Fibroblast of lung (primary cell): Measurements from ENCODE around the gene TGM2. TPM values are rescaled to one million over a fixed set of nuclear protein-coding genes. Genes with fewer than 3 reads are reported as not detected.

Source experiments
- DNase-seq, 2 donors: peaks; one replicate each; pipeline versions ENCODE4 v3.0.0 to v3.0.0-alpha.2; 2010; ENCODE audit warnings: low read depth in 2 of 2
- H2AFZ ChIP-seq: 2 replicates; pipeline ENCODE4 v1.5.1; 2012; ENCODE audit warnings: low read length, control low read depth, inconsistent platforms
- H3K27ac ChIP-seq: 2 replicates; pipeline ENCODE4 v1.5.1; 2011; ENCODE audit warnings: low read length, control low read depth; ENCODE audit not compliant: insufficient read depth
- H3K27me3 ChIP-seq: 2 replicates; pipeline ENCODE4 v1.5.1; 2011; ENCODE audit warnings: mild to moderate bottlenecking, low read length; ENCODE audit not compliant: control insufficient read depth, insufficient read depth
- H3K36me3 ChIP-seq: 2 replicates; pipeline ENCODE4 v1.5.1; 2011; ENCODE audit warnings: low read length; ENCODE audit not compliant: control insufficient read depth, insufficient read depth
- H3K4me1 ChIP-seq: 2 replicates; pipeline ENCODE4 v1.5.1; 2011; ENCODE audit warnings: low read length; ENCODE audit not compliant: control insufficient read depth, insufficient read depth; ENCODE audit errors: extremely low read depth
- H3K4me2 ChIP-seq: 2 replicates; pipeline ENCODE4 v1.5.1; 2011; ENCODE audit warnings: low read length, control low read depth; ENCODE audit not compliant: insufficient read depth; ENCODE audit errors: extremely low read depth
- H3K4me3 ChIP-seq, 4 experiments: fragments of 200-600 bp in 1 of 4; sonication (generic) in 1 of 4; replicated peaks in 1 of 4; 2 replicates each; pipeline ENCODE4 v1.5.1; 2011 to 2016; ENCODE audit warnings: low read length in 4 of 4, low read depth in 3 of 4, mild to moderate bottlenecking in 3 of 4, control low read depth in 2 of 4, inconsistent platforms in 1 of 4, mixed read lengths in 1 of 4; ENCODE audit not compliant: insufficient read depth in 1 of 4; ENCODE audit errors: control extremely low read depth in 1 of 4
- H3K79me2 ChIP-seq: 2 replicates; pipeline ENCODE4 v1.5.1; 2012; ENCODE audit warnings: mild to moderate bottlenecking, low read length, inconsistent platforms; ENCODE audit not compliant: control insufficient read depth, insufficient read depth
- H3K9ac ChIP-seq: 2 replicates; pipeline ENCODE4 v1.5.1; 2011; ENCODE audit warnings: mild to moderate bottlenecking, low read length, control low read depth; ENCODE audit not compliant: insufficient read depth
- H3K9me3 ChIP-seq: 2 replicates; pipeline ENCODE4 v1.5.1; 2012; ENCODE audit warnings: low read depth, low read length; ENCODE audit not compliant: control insufficient read depth, insufficient read depth
- H4K20me1 ChIP-seq: 2 replicates; pipeline ENCODE4 v1.5.1; 2011; ENCODE audit warnings: low read length; ENCODE audit not compliant: control insufficient read depth, insufficient read depth; ENCODE audit errors: extremely low read depth
- CTCF ChIP-seq, 2 donors: IDR thresholded peaks in 1 of 2; conservative IDR thresholded peaks in 1 of 2; 1 replicate in 1 of 2; 2 replicates in 1 of 2; pipeline ENCODE4 v1.5.1; 2011 to 2012; ENCODE audit warnings: low read length in 2 of 2, control low read depth in 1 of 2, inconsistent platforms in 1 of 2, low read depth in 1 of 2, mild to moderate bottlenecking in 1 of 2
- EZH2 ChIP-seq: IDR thresholded peaks from 2 replicates; pipeline ENCODE4 v1.5.1; 2012; ENCODE audit warnings: low read length, control low read depth, mild to moderate bottlenecking; ENCODE audit errors: missing control alignments
- polyA plus RNA-seq, 2 donors: library from polyadenylated mRNA; depleted of rRNA in 1 of 2; stranded (reverse) in 1 of 2; unstranded in 1 of 2; fragments of >200 nt; gene quantifications; 2 replicates each; pipeline ENCODE4 v1.2.1, GENCODE V29; 2011 to 2012; ENCODE audit warnings: missing spikeins in 1 of 2
- total RNA-seq: library from RNA; depleted of rRNA; stranded (reverse); fragments of >200 nt; gene quantifications from 2 replicates; pipeline ENCODE4 v1.2.1, GENCODE V29; 2014

The TGM2 gene
- total and polyA plus RNA-seq, 2 donors (not counting 1 experiment from before 2014, with no cell fraction given), result 103 to 238 TPM

DNA sequence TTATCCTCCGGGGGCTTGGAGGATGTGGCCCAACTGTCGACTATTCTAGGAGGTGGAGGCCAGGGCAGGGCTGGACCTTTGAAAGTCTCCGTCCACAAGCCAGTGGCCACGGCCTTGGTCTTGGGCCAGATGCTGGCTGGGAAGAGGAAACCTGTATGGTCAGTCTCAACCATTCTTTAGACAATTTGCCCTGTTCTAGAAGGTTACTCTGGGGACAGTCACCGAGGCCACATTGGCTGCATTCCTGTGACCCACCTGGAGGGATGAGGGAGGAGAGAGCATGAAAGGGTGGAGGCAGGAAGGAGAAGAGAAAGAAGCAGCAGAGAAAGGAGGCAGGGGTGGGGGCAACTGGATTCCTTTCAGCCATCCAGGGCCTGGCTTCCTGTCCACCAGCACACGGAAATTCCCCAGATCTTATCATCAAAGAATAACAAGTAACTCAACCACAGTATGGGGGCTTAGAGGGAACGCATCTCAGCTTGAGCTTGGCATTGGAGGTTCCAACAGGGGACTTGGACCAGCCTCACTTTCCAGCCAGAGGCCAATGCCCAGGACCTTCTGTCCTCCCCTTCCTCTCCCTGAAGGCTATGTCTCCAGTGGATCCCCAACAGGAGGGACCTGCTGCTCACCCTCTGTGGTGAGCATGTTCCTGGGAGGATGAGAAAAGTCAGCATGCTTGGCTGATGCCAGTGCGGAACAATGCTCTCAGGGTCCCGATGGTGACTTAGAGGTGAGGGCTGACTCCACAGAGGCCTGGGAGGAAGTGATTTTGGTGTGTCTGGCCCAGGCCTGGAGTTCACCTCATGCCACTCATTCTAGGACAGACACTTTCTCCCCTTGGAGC, 30.4 kb downstream of the TGM2 start:
- peak in 1 of 2 donors; percentile 88 for DNase-seq
- Histone ChIP-seq H3K4me2 (no peak overlapping the region), H3K9ac (no peak overlapping the region), H3K79me2 (no peaks in the 10 kb centered on the region), H4K20me1 (no peaks in the 10 kb centered on the region), H3K9me3 (no peaks in the 10 kb centered on the region), H3K27ac (no peak overlapping the region), H3K27me3 (no peaks in the 10 kb centered on the region), H3K4me3 (no peak overlapping the region), H3K36me3 (peaks cover 24% of the 10 kb centered on the region), H3K4me1 (peaks cover 7% of the 10 kb centered on the region), H2AFZ (no peak overlapping the region)
- no peak for TF ChIP-seq EZH2
- TF ChIP-seq CTCF (conservative IDR thresholded peaks at IDR 0.05 in 1 of 2, IDR thresholded peaks at IDR 0.05 in 1 of 2; ENCODE audit: low read depth in 1 of 2, low read length in 2 of 2), result no peak

- no peak overlapping the region for H3K27ac ChIP-seq
- TF ChIP-seq CTCF (conservative IDR thresholded peaks at IDR 0.05 in 1 of 2, IDR thresholded peaks at IDR 0.05 in 1 of 2; ENCODE audit: low read depth in 1 of 2, low read length in 2 of 2) (no peak), EZH2 (no peak)
Observed at GRCh38 chr20:38133680-38134426, 31.2 kb downstream of the TGM2 start.

GRCh38 chr20:38132910-38133501, 32.1 kb downstream of the TGM2 start:
- H3K36me3 ChIP-seq, result peaks cover 18% of the 10 kb centered on the region

More at GRCh38 chr20:38133680-38134426, 31.2 kb downstream of the TGM2 start:
- Histone ChIP-seq H4K20me1 (no peaks in the 10 kb centered on the region), H3K9ac (no peak overlapping the region), H3K79me2 (no peaks in the 10 kb centered on the region), H3K27me3 (no peaks in the 10 kb centered on the region), H2AFZ (no peak overlapping the region), H3K4me1 (peaks cover 7% of the 10 kb centered on the region), H3K4me3 (no peak overlapping the region), H3K9me3 (no peaks in the 10 kb centered on the region), H3K36me3 (peaks cover 20% of the 10 kb centered on the region), H3K4me2 (no peak overlapping the region)
- no peak for DNase-seq

More at GRCh38 chr20:38132910-38133501, 32.1 kb downstream of the TGM2 start:
- H3K9me3 ChIP-seq, result no peaks in the 10 kb centered on the region
- H3K27ac ChIP-seq, result no peak overlapping the region
- TF ChIP-seq EZH2 (no peak), CTCF (conservative IDR thresholded peaks at IDR 0.05 in 1 of 2, IDR thresholded peaks at IDR 0.05 in 1 of 2; ENCODE audit: low read depth in 1 of 2, low read length in 2 of 2) (no peak)
- no peak overlapping the region for H3K9ac ChIP-seq
- no peak for DNase-seq
- peaks cover 7% of the 10 kb centered on the region for H3K4me1 ChIP-seq
- H3K4me3 ChIP-seq, result no peak overlapping the region
- no peaks in the 10 kb centered on the region for H3K27me3 ChIP-seq
- H4K20me1 ChIP-seq, result no peaks in the 10 kb centered on the region
- H3K4me2 ChIP-seq, result no peak overlapping the region
- H3K79me2 ChIP-seq, result no peaks in the 10 kb centered on the region
- no peak overlapping the region for H2AFZ ChIP-seq
